22Rv1 (cell line): Measurements from ENCODE around the gene KLHL41.

Experiments
- CTCF ChIP-seq: fragments of 450-650 bp; IDR thresholded peaks from 2 replicates; pipeline ENCODE4 v1.5.1; 2017; ENCODE audit warnings: mild to moderate bottlenecking
- ZFX ChIP-seq: fragments of 450-650 bp; IDR thresholded peaks from 2 replicates; pipeline ENCODE4 v1.6.1; 2017; ENCODE audit warnings: antibody characterized with exemption, borderline replicate concordance

DNA sequence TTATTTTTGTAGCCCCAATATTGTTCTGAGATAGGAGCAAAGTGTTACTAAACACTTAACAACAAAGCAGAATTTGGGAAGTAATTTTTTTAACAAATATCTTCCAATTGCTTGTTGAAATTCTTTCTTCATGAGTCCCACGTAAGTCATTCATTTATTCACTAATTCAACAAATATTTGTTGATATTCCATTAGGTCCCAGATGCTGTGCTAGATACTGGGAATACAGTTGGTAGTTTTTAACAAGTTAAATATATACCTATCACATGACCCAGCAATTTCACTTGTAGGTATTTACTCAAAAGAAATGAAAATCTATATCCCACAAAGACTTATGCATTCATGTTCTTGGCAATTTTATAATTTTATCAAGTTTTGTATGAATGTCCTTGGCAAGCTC lies 37.3 kb upstream of the KLHL41 start:
- TF ChIP-seq CTCF = no peak
- TF ChIP-seq ZFX = no peak
